Adrenal gland (tissue), 12 donors: ENCODE data around the gene ENOX1. TPM values are rescaled to one million over a fixed set of nuclear protein-coding genes. Genes with fewer than 3 reads are reported as not detected.

ENCODE experiments used
- DNase-seq, 7 donors: peaks; one replicate each; pipeline ENCODE4 v3.0.0-alpha.2; 2019 to 2020
- H3K27ac ChIP-seq, 5 donors: fragments of 200-600 bp; sonication (generic) in 4 of 5; 1 replicate in 3 of 5; 2 replicates in 2 of 5; pipeline versions ENCODE4 v1.5.1 to v1.8.0; 2016 to 2020; ENCODE audit warnings: mild to moderate bottlenecking in 1 of 5
- H3K27me3 ChIP-seq: fragments of 200-600 bp; 2 replicates; pipeline ENCODE4 v1.8.0; 2021
- H3K36me3 ChIP-seq, 2 donors: fragments of 200-600 bp; replicated peaks in 1 of 2; 1 replicate in 1 of 2; 2 replicates in 1 of 2; pipeline versions ENCODE4 v1.5.1 to v1.8.0; 2018 to 2022
- H3K4me1 ChIP-seq, 2 donors: fragments of 200-600 bp; replicated peaks in 1 of 2; 1 replicate in 1 of 2; 2 replicates in 1 of 2; pipeline versions ENCODE4 v1.5.1 to v1.8.0; 2018 to 2021
- H3K4me3 ChIP-seq, 4 donors: fragments of 200-600 bp; sonication (generic) in 3 of 4; one replicate each; pipeline ENCODE4 v1.5.1; 2016 to 2018
- H3K9me3 ChIP-seq, 3 donors: fragments of 200-600 bp; sonication (generic) in 1 of 3; replicated peaks in 1 of 3; 1 replicate in 2 of 3; 2 replicates in 1 of 3; pipeline versions ENCODE4 v1.5.1 to v1.8.0; 2016 to 2021
- POLR2A ChIP-seq, 2 donors: fragments of 450-650 bp; IDR thresholded peaks; one replicate each; pipeline ENCODE4 v1.6.1; 2017; ENCODE audit warnings: antibody characterized with exemption in 2 of 2, mild to moderate bottlenecking in 2 of 2, moderate library complexity in 1 of 2
- WGBS, 4 donors: extraction: QIAGEN DNeasy Blood & Tissue Kit in 2 of 4; methylation state at CpG; one replicate each; pipeline versions ENCODE4 v1.1.5 to v1.1.7; 2013 to 2017; 5-methylcytosine and 5-hydroxymethylcytosine counted together
- intact Hi-C, 2 donors: fragments of 100-400 bp; cut with DNase I; formaldehyde crosslinking; loops; one replicate each; pipeline versions ENCODE4 v1.14.1 to v1.15.0; 2022 to 2023
- polyA plus RNA-seq, 3 donors: library from polyadenylated mRNA; stranded (reverse); fragments of 200-250 nt in 2 of 3; fragments of 350-450 nt in 1 of 3; fragmentation: Illumina TruSeq in 1 of 3; extraction: RNeasy Lipid Tissue Mini Kit (QIAGEN cat#74804) in 1 of 3; gene quantifications; one replicate each; pipeline ENCODE4 v1.2.3, GENCODE V29; 2013 to 2014
- total RNA-seq, 9 donors: library from RNA; depleted of rRNA in 4 of 9; stranded (reverse); fragments of >200 nt in 4 of 9; fragments of 120-200 nt in 1 of 9; fragmentation: NEBNext Ultra II Directional in 1 of 9; extraction: Animal tissue kit (Norgen Biotek cat#: 25700) in 1 of 9; gene quantifications; one replicate each; pipeline versions ENCODE4 v1.1.0 to v1.2.4, GENCODE V29; 2013 to 2023
- TF ChIP-seq, protein P1 (sequence below), 6 experiments: fragments of 450-650 bp in 4 of 6; fragments of 200-600 bp in 2 of 6; sonication (generic) in 1 of 6; IDR thresholded peaks; 1 replicate in 5 of 6; 2 replicates in 1 of 6; pipeline versions ENCODE4 v1.5.1 to v1.8.0; 2016 to 2021; ENCODE audit warnings: antibody characterized with exemption in 6 of 6, mild to moderate bottlenecking in 2 of 6, moderate library complexity in 1 of 6
- donor health status: healthy with polysubstance abuse.
- donor health status: Bipolar disorder and iron deficiency.
- donor health status: DM: yes; HTN: yes; CAD: no.
- donor health status: DM: no; HTN: no; CAD: no.
- donor health status: DM: no; HTN: no; CAD: no.
- donor health status: DM: yes; HTN: yes; CAD: no.

ENOX1 gene
- total and polyA plus RNA-seq, 12 donors, result 0.25 to 5.8 (median 1.6) TPM

DNA sequence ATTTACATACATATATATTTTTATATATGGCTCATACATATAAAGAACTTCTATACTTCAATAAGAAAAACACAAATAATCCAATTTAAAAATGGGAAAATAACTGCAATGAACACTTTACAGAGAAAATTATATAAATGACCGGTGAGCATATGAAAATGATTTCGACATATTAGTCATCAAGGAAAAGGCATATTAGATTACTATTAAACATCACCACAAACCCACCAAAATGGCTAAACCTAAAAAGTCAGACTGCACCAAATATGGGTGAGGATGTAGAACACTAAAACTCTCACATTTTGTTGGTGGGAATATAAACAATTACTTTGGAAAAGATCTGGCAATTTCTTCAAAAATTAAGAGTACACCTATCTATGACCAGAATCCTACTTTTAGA lies 316.2 kb downstream of the ENOX1 start:
- no peaks in the 10 kb centered on the region for H3K36me3 ChIP-seq
- 92 to 97% (median 96%) methylated on average over 2 of the region's 2 CpGs for WGBS, 4 donors
- no peak for TF ChIP-seq POLR2A (IDR thresholded peaks at IDR 0.05)
- TF ChIP-seq, protein P1, sequence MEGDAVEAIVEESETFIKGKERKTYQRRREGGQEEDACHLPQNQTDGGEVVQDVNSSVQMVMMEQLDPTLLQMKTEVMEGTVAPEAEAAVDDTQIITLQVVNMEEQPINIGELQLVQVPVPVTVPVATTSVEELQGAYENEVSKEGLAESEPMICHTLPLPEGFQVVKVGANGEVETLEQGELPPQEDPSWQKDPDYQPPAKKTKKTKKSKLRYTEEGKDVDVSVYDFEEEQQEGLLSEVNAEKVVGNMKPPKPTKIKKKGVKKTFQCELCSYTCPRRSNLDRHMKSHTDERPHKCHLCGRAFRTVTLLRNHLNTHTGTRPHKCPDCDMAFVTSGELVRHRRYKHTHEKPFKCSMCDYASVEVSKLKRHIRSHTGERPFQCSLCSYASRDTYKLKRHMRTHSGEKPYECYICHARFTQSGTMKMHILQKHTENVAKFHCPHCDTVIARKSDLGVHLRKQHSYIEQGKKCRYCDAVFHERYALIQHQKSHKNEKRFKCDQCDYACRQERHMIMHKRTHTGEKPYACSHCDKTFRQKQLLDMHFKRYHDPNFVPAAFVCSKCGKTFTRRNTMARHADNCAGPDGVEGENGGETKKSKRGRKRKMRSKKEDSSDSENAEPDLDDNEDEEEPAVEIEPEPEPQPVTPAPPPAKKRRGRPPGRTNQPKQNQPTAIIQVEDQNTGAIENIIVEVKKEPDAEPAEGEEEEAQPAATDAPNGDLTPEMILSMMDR (IDR thresholded peaks at IDR 0.05), result no peak
- no peak overlapping the region for H3K4me3 ChIP-seq
- no peaks in the 10 kb centered on the region for H3K27me3 ChIP-seq
- intact Hi-C loops, result no loop called here
- H3K9me3 ChIP-seq, result no peaks in the 10 kb centered on the region
- DNase-seq, result no peak
- no peak overlapping the region for H3K27ac ChIP-seq
- H3K4me1 ChIP-seq, result no peaks in the 10 kb centered on the region

DNA sequence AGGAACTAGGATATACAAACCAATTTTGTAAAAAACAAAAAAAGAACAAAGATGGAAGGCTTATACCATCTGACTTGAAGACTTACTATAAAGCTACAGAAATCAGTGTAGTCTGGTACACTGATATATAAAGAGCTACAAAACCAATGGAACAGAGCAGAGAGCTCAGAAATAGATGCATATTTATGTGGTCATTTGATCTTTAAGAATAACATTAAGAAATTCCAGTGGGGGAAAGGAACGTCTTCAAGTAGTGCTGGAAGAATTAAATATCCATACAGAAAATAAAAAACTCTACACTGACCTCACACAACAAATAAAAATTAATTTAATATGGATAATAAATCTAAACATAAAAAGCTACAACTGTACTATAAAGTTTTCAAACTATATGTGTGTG lies 317.0 kb downstream of the ENOX1 start:
- no peak overlapping the region for H3K4me3 ChIP-seq
- intact Hi-C loops, result no loop called here
- no peaks in the 10 kb centered on the region for H3K4me1 ChIP-seq
- no peaks in the 10 kb centered on the region for H3K9me3 ChIP-seq
- no peak overlapping the region for H3K27ac ChIP-seq
- H3K27me3 ChIP-seq, result no peaks in the 10 kb centered on the region
- no peaks in the 10 kb centered on the region for H3K36me3 ChIP-seq
- no peak for DNase-seq
- WGBS, 4 donors, result 71 to 86% (median 83%) methylated on average over 1 of the region's 1 CpG
- TF ChIP-seq POLR2A (IDR thresholded peaks at IDR 0.05), result no peak
- TF ChIP-seq, protein P1 (IDR thresholded peaks at IDR 0.05), result no peak

DNA sequence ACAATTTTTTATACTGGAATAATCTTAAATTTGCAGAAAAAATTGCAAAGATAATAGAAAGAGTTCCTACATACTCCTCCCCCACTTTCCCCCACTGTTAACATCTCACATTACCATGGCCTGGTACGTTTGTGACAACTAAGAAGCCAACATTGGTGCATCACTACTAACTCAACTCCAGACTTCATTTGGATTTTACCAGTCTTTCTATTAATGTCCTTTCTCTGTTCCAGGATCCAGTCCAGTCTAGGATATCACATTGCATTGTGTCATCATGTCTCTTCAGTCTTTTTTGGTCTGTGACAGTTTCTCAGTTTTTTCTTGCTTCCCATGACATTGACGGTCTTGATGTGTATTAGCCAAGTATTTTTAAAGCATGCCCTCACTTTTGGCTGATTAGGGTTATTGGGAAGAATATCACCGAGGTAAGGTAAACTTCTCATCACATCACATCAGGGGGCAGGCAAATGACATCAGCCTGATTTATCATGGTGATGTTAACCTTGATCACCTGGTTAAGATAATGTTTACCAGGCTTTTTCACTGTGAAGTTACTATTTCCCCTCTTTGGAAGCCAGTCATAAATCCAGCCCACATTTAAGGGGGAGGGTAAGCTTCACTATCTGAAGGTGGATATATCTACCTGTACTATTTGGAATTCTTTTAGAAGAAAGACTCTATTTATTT lies 322.1 kb downstream of the ENOX1 start:
- no peak for DNase-seq
- no peaks in the 10 kb centered on the region for H3K36me3 ChIP-seq
- H3K27ac ChIP-seq, result no peak overlapping the region
- intact Hi-C loops, result no loop called here
- H3K4me1 ChIP-seq, result no peaks in the 10 kb centered on the region
- TF ChIP-seq POLR2A (IDR thresholded peaks at IDR 0.05), result no peak
- TF ChIP-seq, protein P1 (IDR thresholded peaks at IDR 0.05), result no peak
- H3K4me3 ChIP-seq, result no peak overlapping the region
- no peaks in the 10 kb centered on the region for H3K9me3 ChIP-seq
- H3K27me3 ChIP-seq, result no peaks in the 10 kb centered on the region
- 77 to 82% (median 81%) methylated on average over 3 of the region's 3 CpGs for WGBS, 4 donors

DNA sequence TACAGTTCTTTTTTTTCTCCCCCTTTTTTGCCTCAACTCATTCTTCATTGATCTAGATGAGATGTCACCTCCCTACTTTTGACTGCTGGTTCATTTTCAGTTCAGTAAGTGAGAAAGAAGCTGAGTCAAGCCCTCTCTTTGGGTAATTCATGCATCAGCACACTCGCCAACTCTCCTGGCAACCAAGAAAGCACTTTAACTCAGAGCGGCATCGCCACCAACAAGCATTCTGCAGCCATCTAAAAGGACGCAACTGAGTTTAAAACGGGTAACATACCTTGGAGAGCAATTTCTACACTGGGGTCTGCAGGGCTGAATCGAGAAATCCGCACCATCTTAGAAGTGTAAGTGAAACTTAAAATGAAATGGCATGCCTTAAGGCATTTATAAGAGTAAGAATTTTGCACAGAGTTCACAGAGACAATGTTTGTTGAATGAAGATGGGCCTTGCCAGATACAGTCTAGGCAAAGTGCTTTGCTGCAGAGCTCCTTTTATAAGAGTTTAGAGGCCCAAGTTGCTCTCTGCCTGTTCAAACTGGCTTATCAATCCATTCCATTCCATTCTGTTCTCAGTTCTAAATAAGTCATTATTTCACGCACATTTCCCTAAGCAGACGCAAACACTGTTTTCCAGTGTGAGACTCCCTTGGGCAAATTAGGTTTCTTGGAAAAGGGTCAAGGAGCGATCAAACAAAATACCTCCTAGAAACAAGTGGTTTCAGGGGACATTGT lies 338.0 kb downstream of the ENOX1 start:
- peaks cover 3% of the 10 kb centered on the region for H3K27me3 ChIP-seq
- H3K4me3 ChIP-seq, result no peak overlapping the region
- intact Hi-C loops, result no loop called here
- no peaks in the 10 kb centered on the region for H3K9me3 ChIP-seq
- no peak overlapping the region for H3K27ac ChIP-seq
- H3K4me1 ChIP-seq, result no peaks in the 10 kb centered on the region
- TF ChIP-seq, protein P1 (IDR thresholded peaks at IDR 0.05), result no peak
- TF ChIP-seq POLR2A (IDR thresholded peaks at IDR 0.05), result no peak
- no peaks in the 10 kb centered on the region for H3K36me3 ChIP-seq
- 90 to 94% (median 94%) methylated on average over 10 of the region's 10 CpGs for WGBS, 4 donors
- no peak for DNase-seq
